Ovary (tissue), 9 donors: ENCODE results near the gene CSNK1E. TPM values are rescaled to one million over a fixed set of nuclear protein-coding genes. Genes with fewer than 3 reads are reported as not detected.

Experiments
- DNase-seq, 5 donors: peaks; one replicate each; pipeline ENCODE4 v3.0.0-alpha.2; 2019 to 2020
- H3K27ac ChIP-seq, 2 donors: fragments of 200-600 bp; one replicate each; pipeline versions ENCODE4 v1.5.1 to v1.8.0; 2019 to 2022
- H3K27me3 ChIP-seq: fragments of 200-600 bp; one replicate; pipeline ENCODE4 v1.8.0; 2022
- H3K36me3 ChIP-seq: fragments of 200-600 bp; sonication (generic); one replicate; pipeline ENCODE4 v1.5.1; 2019
- H3K4me1 ChIP-seq: one replicate; pipeline ENCODE4 v1.8.1; 2013; ENCODE audit warnings: mild to moderate bottlenecking, moderate library complexity; ENCODE audit not compliant: insufficient read depth
- H3K4me3 ChIP-seq: fragments of 200-600 bp; sonication (generic); one replicate; pipeline ENCODE4 v1.5.1; 2017
- H3K9me3 ChIP-seq, 2 donors: fragments of 200-600 bp in 1 of 2; sonication (generic) in 1 of 2; one replicate each; pipeline versions ENCODE4 v1.5.1 to v1.8.1; 2013 to 2019; ENCODE audit warnings: mild to moderate bottlenecking in 1 of 2, moderate library complexity in 1 of 2
- EP300 ChIP-seq: sonication (generic); formaldehyde crosslinking; IDR thresholded peaks from one replicate; pipeline ENCODE4 v1.6.1; 2017; ENCODE audit warnings: antibody characterized with exemption
- POLR2A ChIP-seq: fragments of 450-650 bp; IDR thresholded peaks from one replicate; pipeline ENCODE4 v1.6.1; 2017; ENCODE audit warnings: antibody characterized with exemption, mild to moderate bottlenecking, moderate library complexity
- WGBS, 3 donors: extraction: QIAGEN DNeasy Blood & Tissue Kit in 1 of 3; methylation state at CpG; one replicate each; pipeline versions ENCODE4 v1.1.5 to v1.1.7; 2013 to 2017; 5-methylcytosine and 5-hydroxymethylcytosine counted together
- intact Hi-C, 4 donors: fragments of 100-400 bp; cut with DNase I; formaldehyde crosslinking; loops; one replicate each; pipeline versions ENCODE4 v1.11.0 to v1.15.1; 2022 to 2023
- polyA plus RNA-seq, 2 donors: library from polyadenylated mRNA; stranded (reverse); fragments of 200-250 nt in 1 of 2; fragments of 350-450 nt in 1 of 2; fragmentation: Illumina TruSeq in 1 of 2; extraction: RNeasy Lipid Tissue Mini Kit (QIAGEN cat#74804) in 1 of 2; gene quantifications; one replicate each; pipeline ENCODE4 v1.2.3, GENCODE V29; 2013 to 2014
- total RNA-seq, 7 donors: library from RNA; depleted of rRNA in 2 of 7; stranded (reverse); fragments of >200 nt in 2 of 7; fragmentation: NEBNext Ultra II Directional in 3 of 7; extraction: Animal tissue kit (Norgen Biotek cat#: 25700) in 3 of 7; gene quantifications; one replicate each; pipeline versions ENCODE4 v1.1.0 to v1.2.4, GENCODE V29; 2016 to 2023
- TF ChIP-seq, protein P1 (sequence below), 3 donors: fragments of 450-650 bp in 2 of 3; fragments of 200-600 bp in 1 of 3; IDR thresholded peaks; one replicate each; pipeline versions ENCODE4 v1.5.1 to v1.8.0; 2016 to 2022; ENCODE audit warnings: antibody characterized with exemption in 3 of 3, mild to moderate bottlenecking in 1 of 3
- donor health status: DM: no; HTN: no; CAD: no; lungs with moderate emphysema.
- donor health status: DM: no; HTN: no; CAD: no.
- donor health status: Bipolar disorder and iron deficiency.
- donor health status: DM: yes; HTN: yes; CAD: no.
- donor health status: DM: no; HTN: no; CAD: no.
- donor health status: DM: yes; HTN: yes; CAD: no.

CSNK1E gene
- total and polyA plus RNA-seq, 9 donors: 61.4 to 161 (median 105) TPM

DNA sequence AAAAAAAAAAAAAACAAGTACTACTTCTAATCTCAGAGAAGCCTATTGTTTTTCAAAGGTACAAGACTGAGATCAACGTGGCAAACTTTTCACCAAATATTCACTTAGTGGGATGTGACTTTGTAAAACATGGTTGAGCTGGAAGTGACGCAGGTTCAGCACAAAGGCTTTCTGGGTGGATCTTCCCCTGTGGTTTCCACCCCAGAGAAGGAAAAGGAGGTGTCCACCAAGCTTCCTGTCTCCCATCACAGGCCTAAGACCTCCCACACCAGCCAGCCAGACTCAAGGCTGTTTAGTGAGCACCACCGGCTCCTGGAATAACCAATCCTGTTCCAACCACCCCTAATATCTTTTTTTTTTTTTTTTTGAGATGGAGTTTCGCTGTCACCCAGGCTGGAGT is 50.1 kb downstream of the CSNK1E start:
- Histone ChIP-seq H3K27me3 (no peaks in the 10 kb centered on the region), H3K4me1 (peaks cover 19% of the 10 kb centered on the region), H3K36me3 (no peaks in the 10 kb centered on the region), H3K4me3 (no peak overlapping the region), H3K27ac (peak overlapping the region in 1 of 2 donors; percentile 53), H3K9me3 (no peaks in the 10 kb centered on the region)
- 32 to 34% (median 32%) methylated on average over 4 of the region's 4 CpGs for WGBS, 3 donors
- intact Hi-C loops: loop anchor here in 2 of 4 donors (10.0 kb wide), 2 partner anchors 62 to 88 kb away; partner anchors contain the start of gene MAFF (in 1 of the 2)
- TF ChIP-seq POLR2A: no peak
- TF ChIP-seq, protein P1, sequence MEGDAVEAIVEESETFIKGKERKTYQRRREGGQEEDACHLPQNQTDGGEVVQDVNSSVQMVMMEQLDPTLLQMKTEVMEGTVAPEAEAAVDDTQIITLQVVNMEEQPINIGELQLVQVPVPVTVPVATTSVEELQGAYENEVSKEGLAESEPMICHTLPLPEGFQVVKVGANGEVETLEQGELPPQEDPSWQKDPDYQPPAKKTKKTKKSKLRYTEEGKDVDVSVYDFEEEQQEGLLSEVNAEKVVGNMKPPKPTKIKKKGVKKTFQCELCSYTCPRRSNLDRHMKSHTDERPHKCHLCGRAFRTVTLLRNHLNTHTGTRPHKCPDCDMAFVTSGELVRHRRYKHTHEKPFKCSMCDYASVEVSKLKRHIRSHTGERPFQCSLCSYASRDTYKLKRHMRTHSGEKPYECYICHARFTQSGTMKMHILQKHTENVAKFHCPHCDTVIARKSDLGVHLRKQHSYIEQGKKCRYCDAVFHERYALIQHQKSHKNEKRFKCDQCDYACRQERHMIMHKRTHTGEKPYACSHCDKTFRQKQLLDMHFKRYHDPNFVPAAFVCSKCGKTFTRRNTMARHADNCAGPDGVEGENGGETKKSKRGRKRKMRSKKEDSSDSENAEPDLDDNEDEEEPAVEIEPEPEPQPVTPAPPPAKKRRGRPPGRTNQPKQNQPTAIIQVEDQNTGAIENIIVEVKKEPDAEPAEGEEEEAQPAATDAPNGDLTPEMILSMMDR (IDR thresholded peaks at IDR 0.05): no peak
- no peak for TF ChIP-seq EP300
- peak in 1 of 5 donors; percentile 46 for DNase-seq

DNA sequence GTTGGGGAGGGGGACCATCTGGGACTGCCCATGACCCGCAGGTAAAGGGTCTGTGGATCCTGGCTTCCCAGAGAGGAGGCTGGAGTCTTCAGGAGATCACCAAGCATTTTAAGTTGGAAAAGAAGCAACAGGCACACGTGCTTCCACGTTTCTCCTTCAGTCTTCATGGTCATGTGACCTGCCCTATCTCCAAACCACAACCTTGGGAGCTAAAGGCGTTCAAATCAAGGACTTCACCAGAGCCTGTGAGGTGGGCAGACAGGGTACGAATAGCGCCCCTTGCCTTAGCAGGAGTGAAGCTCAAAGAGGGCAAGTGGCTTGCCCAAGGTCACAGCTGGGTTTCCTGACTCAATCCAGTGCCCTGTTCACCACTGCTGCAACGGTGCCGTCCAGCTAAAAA is 51.1 kb downstream of the CSNK1E start:
- intact Hi-C loops: loop anchor here in 2 of 4 donors (10.0 kb wide), 2 partner anchors 61 to 89 kb away; partner anchors contain the start of gene MAFF (in 1 of the 2)
- TF ChIP-seq EP300 (no peak), POLR2A (no peak)
- TF ChIP-seq, protein P1 (IDR thresholded peaks at IDR 0.05): no peak
- DNase-seq: peak in 2 of 5 donors; percentile 37 to 59
- 6 to 24% (median 9%) methylated on average over 8 of the region's 8 CpGs for WGBS, 3 donors
- Histone ChIP-seq H3K9me3 (no peaks in the 10 kb centered on the region), H3K4me3 (no peak overlapping the region), H3K4me1 (peaks cover 21% of the 10 kb centered on the region), H3K36me3 (no peaks in the 10 kb centered on the region), H3K27me3 (no peaks in the 10 kb centered on the region), H3K27ac (peak overlapping the region in 1 of 2 donors; percentile 53)

DNA sequence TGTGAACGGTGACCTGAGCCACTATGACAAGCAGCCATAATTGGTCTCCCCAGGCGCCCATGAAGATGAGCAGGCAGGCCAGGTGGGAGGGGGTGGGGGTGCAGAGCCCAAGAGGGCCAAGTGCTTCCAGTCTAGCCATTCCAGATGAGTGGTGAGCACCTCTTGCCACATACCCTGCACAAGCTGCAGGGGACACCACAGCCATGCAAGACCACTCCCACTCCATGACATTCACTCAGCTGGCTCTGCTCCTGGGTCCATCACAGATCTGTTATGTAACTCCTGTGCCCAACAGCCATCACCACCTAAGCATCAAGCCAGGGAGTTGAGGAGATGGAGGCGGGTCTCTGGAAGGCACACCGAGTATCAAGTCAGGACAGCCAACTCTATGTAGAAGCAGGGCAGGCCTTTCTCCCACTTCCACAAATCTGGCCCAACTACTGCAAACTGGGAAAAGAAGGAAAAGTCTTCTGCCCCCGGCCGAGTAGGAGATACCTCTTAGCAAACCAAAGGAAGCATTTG is 52.9 kb downstream of the CSNK1E start:
- H3K36me3 ChIP-seq: no peaks in the 10 kb centered on the region
- WGBS, 3 donors: 86 to 91% (median 86%) methylated on average over 6 of the region's 6 CpGs
- intact Hi-C loops: loop anchor here in 2 of 4 donors (5.0 to 10.0 kb wide), 3 partner anchors 53 to 90 kb away; partner anchors contain the start of genes CSNK1E (in 1 of the 2) and MAFF (in 1 of the 2)
- H3K4me3 ChIP-seq: no peak overlapping the region
- H3K9me3 ChIP-seq: no peaks in the 10 kb centered on the region
- no peak for TF ChIP-seq POLR2A
- no peak for TF ChIP-seq EP300
- TF ChIP-seq, protein P1 (IDR thresholded peaks at IDR 0.05): no peak
- H3K27ac ChIP-seq: no peak overlapping the region
- H3K4me1 ChIP-seq: peaks cover 23% of the 10 kb centered on the region
- no peaks in the 10 kb centered on the region for H3K27me3 ChIP-seq
- no peak for DNase-seq

DNA sequence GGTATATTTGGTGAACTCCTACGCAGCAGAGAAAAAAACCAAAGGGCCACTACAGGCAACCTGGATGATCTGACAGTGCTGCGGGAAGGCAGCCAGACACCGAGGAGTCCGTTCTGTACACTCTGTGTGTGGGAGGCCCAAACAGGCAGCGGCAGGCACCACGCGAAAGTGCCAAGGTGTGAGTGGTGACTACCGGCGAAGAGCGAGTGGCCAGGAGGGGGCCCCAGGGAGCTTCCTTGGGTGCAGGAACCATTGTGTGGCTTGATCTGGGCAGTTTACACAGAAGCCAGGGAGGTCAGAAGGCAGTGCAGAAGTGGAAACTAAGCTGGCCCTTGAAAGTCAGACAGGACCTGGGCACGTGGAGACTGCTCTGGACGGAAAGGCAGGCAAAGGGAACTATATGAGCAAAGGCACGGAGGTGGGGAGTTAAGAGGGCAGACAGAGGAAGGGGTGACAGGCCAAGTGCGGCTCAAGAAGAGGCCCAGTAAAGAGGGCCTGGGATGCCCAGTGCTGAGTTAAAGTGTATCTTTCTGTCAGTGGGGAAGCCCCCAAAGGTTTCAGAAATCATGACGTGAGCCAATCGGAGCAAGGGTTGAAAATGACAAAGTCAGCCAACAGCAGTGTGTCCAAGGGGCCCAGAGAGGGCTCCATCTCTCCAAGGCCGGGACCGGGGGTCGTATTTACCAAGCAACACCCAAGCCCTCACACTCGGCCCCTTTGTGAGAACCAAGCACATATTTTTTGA is 55.0 kb downstream of the CSNK1E start:
- no peaks in the 10 kb centered on the region for H3K27me3 ChIP-seq
- no peak overlapping the region for H3K4me3 ChIP-seq
- 57 to 63% (median 59%) methylated on average over 20 of the region's 20 CpGs for WGBS, 3 donors
- intact Hi-C loops: loop anchor here in 2 of 4 donors (5.0 to 10.0 kb wide), 3 partner anchors 55 to 93 kb away; partner anchors contain the start of genes CSNK1E (in 1 of the 2) and MAFF (in 1 of the 2)
- peak in 4 of 5 donors; percentile 46 to 74 (median 56) for DNase-seq
- peaks cover 27% of the 10 kb centered on the region for H3K4me1 ChIP-seq
- H3K9me3 ChIP-seq: no peaks in the 10 kb centered on the region
- no peak for TF ChIP-seq POLR2A
- TF ChIP-seq, protein P1 (IDR thresholded peaks at IDR 0.05): peak in 1 of 3 donors; percentile 35
- no peak for TF ChIP-seq EP300
- no peaks in the 10 kb centered on the region for H3K36me3 ChIP-seq
- H3K27ac ChIP-seq: peak overlapping the region; percentile 32 to 46
